Measurements from ENCODE around the gene UTY.

UTY gene

DNA sequence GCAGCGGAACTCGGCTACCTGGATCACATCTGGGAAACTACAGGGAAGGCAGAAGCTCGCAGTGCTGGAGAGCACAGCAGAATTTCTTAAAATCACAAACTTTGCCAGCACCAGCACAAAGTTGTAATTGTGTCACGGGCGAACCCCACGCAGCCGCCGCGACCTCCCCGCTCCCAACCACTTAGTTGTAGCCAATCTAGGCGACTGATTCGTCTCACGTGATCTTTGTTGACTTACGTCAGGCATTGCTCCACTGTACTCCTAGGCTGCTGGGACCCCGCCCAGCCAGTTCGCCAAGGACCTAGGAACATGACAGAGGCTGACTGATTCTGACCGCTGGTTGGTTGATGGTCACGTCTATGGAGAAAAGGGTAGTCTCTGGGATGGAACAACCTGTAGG, at the start of gene UTY:
Gene UTY (minus strand): TSS at position 206 of the 400 bp plus-strand sequence. CDS start 368 bp downstream, outside the sequence.
- DNase-seq = no peak

DNA sequence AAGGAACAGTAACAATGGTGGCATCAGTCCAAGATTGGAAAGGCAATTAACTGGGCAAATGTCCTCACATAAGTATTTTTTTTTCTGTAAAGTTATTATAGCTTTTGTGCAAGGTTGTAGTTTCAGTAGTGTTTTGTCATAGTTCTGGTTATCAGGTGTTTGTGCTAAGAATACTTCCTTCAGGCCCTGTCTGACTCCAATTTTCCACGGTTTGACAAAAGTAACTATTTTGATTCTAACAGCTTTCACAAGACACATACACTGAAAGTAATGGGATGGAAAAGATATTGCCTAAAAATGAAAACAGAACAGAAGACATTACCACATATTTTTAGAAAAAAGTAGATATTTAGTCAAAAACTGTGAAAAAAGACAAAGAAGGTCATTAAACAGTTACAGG, 40.6 kb upstream of the UTY start:
- DNase-seq = no peak

DNA sequence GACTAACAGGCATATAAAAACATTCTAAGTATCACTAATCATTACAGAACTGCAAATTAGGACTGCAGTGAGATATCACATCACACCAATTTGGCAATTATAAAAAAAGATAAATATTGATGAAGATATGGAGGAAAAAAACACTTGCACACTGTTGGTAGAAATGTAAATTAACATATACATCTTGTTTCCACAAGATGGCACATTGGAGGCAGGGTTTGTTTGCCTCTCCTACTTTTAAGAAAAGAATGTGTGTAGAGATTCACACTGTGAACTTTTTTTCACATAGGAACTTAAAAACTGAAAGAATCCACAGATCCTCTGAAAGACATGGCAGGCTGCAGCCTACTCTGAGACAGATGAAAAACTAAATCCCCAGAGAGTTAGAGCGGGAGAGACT, 21.4 kb upstream of the UTY start:
- DNase-seq = no peak

DNA sequence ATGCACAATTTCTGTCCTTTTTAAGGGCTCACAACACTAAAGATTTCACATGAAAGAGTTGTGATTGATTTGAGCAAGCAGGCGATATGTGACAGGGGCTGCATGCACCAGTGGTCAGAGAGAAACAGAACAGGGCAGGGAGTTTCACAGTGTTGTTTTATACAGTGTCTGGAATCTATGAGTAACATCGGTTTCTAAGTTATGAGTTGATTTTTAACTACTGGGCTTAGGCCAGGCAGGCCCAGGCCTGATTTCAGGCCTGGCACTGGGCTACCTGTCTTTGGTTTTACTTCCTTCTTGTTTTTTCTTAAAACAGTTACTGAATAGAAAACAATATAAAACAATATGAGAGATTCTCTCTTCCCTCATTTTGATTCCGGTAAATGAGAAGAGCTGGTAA, 13.9 kb upstream of the UTY start:
- no peak for DNase-seq

DNA sequence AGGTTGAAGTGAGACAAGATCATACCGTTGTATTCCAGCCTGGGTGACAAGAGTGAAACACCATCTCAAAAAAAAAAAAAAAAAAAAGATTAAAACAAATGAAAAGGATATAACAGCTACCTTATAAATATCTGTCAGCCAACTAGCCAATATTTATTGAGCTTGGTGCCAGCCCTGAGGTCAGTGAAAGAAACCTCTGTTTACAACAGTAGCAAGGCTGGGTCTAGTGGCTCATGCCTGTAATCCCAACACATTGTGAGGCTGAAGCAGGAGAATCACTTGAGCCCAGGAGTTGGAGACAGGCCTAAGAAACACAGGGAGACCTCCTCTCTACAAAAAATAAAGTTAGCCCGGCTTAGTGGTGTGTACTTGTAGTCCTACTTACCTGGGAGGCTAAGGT, 12.6 kb upstream of the UTY start:
- no peak for DNase-seq

DNA sequence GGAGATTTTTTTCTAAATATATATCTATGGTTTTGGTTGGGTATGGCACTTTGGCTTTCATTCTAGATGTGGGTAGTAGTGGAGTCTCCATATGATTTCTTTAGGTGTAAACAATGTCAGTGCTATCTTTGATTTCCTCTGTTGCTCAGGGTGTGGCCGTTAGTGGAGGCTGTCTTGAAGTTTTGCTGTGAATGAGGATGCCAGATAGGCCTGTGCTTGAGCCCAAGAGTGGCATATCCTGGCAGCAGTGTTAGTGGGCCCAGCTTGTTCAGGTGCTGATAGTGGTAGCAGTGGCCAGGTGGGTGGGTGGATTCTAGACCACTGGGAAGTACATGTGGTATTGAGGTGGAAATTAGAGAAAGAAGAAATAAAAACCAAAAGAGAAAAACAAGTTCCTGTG, 8.9 kb upstream of the UTY start:
- DNase-seq = no peak

DNA sequence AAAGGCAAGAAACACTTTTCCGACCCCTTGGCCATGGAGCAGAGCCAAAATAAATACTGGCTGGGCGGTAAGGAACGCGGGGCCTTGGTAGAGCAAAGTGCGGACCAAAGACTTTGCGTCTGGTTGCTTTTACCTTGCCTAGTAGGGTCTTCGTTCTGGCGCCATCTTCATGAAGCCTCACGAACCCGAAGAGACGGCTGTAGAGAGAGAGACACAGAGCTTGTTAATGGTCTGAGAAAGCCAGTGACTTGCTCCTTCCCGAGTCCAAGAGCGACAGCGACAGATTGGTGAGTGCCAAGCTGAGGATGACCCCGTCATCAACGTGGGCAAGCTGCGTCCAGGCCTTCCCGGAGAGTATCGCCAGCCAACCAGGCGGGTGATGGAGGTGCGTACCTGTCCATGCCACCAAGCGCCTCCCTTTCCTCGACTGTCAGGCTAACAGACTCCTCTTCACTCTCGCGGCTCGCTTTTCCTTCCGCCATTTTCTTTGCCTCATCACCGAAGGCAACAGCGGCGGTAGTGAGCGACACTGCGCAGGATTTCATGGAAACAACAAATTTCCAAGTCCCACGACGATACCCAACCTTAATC, 617 bp downstream of the UTY start:
- no peak for DNase-seq

DNA sequence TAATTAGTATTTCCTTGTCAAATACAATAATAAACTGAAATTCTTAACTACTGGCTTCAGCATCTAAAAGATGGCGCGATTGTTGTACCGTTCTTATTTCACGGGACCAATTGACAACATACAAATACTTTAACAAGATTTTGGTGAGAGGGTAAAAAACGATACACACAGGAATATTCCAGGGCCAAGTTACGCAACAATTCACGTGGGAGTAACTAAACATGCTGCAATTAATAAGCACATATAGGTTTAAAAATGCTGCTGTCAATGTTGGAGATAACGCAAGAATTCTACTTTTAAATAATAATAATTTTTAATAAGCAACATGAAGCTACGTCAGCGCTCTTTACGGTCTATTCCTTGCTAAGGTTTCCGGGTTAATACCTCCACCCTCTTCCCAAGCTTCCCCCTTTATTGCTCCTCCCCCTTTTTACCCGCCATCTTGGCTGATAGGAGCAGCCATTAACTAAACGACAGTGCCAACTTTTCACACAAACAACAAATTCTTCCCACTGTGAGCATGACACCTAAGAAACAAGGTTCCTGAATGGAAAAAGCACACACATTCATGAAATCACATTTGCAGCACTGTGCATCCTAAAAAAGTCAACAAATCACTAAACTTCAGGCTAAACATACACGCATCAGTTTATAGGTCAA, 1.6 kb downstream of the UTY start:
- DNase-seq = no peak

DNA sequence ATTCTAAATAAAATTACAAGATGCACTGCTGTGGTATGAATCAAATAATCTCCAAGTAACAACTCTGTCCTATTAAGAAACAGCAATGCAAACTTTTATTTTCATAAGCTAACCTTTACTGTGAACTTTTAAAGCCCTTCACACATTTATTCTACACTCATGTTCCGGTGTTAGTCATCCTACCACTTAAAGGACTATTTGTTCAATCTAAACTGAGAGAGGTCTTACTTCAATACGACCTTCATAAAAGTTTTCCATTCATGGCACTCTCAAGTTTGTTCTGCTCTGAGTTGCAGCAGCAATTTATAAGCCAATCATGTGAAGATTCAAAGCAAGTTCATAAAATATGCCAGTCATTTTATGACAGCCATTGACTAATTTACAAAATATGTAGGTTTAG, 4.8 kb downstream of the UTY start:
- DNase-seq = no peak

DNA sequence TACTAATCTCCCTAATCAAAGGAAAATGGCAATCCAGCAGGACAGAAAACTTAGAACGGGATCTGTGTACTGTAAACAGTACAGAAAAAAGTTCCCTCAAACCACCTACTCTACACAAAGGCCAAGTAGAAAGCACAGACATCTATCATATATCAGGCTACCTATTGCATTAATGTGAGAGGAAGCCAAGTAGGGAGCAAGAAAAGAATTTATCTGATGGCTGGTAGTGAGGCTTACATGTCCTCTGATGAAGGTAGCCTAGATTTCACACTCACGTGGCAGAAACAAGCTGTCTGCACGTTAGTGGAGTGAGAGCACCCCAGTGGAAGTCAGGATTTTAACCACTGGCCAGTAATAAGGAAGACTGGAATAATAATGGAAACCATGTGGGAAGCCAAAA, 28.3 kb downstream of the UTY start:
- no peak for DNase-seq

DNA sequence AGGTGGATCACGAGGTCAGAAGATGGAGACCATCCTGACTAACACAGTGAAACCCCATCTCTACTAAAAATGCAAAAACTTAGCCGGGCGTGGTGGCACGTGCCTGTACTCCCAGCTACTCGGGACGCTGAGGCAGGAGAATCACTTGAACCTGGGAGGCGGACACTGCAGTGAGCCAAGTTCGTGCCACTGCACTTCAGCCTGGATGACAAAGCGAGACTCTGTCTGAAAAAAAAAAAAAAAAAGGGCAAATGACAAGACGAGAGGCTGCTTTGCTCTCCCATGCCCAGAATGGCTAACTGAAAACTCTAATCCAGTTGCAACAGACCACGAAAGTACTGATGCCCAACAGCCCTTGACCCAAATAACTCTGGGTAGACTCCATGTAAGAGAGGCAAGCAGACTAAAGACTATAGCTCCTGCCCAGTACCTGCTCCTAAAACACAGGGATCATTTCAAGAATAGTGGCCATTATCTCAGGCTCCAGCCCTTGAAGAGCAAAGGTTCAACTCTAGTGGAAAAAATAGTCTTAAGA, 29.2 kb downstream of the UTY start:
- DNase-seq = no peak

DNA sequence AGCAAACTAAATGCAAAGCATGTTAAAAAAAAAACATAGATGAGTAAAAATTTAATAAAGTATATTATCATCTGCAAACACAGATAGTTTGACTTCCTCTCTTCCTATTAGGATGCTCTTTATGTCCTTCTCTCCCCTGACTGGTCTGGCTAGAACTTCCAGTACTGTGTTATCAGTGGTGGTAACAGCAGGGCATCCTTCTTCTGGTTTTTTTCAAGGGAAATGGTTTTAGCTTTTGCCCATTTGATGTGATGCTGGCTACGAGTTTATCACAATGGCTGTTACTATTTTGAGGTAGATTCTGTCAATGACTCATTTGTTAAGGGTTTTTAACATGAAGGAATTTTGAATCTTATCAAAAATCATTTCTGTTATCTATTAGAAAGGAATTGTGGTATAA, 34.3 kb downstream of the UTY start:
- no peak for DNase-seq

DNA sequence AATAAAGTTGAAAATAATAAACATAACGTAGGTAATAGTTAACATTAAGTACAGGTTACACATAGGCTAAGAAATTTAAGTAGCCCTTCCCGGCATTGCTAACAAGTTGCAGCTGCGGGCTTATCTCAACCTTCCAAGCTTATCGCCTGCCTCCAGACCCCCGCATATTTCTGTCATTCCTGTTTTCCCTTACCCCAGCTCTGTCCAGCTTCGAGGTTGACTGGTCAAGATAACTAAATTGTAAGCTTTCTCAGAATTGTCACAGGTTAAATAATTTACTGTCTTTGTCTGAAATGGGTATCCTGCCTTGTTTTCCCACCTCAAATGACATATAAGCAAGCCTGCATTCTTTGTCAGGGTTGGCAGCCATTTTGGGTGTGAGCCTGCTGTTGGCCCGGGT, 36.7 kb downstream of the UTY start:
- no peak for DNase-seq

DNA sequence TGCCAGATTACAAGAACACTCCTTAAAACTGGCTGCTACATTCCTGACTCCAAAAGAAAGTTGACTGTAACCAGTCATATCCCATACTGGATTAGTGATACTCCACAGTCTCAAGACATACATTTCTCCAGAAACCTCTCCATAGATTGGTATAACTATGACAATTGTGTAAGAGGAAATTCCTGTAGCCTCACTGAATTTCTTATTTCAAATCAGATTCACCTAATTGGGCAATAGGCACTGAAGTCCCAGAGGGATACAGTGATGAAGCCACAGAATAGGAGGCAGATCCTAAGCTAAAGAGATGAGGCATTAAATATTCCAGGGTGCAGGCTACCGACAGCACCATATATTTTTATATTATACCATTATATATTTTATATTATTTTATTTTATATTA, 39.0 kb downstream of the UTY start:
- DNase-seq = no peak

DNA sequence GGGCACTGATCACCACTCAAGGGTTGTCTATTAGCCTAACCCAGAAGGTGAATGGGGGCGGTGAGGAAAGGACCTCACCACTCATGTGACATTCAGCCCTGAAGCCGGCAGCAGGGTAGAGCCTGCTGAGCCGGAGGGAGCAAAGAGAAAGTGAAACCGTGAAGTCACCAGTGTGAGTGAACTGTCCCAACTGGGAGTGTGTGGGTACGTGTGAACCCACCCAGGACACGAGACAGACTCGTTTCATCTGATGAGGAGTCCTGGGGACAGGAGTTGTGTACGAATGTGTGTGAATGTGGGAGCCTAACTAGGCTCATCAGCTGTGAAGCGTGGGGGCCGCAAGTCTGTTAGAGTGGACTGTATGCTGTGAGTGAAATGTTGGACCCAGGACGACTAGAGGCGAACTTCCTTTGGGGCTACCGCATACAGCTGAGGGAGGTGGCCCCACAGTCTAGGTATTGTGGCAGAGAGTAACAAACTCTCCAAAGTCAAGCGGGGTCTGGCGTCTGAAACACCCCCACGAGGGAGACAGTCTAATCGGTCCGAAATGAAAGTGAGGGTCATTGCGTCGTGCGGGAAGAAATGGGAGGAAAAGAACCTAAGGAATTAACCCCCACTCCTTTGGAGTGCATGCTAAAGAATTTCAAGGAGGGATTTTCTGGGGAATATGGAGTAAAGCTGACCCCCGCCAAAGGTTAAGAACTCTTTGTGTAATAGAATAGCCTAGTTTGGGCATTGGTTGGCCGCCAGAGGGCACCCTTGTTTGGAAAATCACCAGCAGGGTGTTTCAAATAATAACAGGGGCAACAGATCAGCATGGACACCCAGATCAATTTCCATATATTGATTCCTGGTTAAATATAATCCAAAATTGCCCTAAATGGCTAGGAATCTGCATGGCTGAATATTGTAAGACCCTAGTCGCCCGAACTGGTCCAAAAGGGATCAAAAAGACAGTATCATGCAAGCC, 43.6 kb downstream of the UTY start:
- DNase-seq = no peak

DNA sequence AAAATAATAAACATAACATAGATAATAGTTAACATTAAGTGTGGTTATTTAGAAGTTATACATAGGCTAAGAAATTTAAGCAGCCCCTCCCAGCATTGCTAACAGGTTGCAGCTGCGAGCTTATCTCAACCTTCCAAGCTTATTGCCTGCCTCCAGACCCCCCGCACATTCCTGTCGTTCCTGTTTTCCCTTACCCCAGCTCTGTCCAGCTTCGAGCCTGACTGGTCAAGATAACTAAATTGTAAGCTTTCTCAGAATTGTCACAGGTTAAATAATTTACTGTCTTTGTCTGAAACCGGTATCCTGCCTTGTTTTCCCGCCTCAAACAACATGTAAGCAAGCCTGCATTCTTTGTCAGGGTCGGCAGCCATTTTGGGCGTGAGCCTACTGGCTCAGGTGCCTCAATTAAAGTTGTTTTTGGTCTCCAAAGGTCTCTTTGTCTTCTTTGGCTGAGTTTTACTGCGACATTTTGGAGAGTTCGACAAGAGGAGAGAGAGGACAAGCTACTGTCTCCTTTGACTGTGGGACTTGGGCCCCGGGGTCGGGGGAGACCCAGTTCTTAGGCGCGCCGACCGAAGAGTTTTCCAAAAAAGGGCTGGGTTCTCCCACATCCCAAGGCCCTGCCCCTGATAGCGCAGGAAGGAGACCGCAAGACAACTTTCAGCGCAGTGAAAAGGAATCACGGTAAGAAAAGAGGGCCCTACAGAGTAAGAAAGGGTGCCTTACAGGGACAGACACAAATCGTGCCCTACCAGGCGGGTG, 44.4 kb downstream of the UTY start:
- no peak for DNase-seq

DNA sequence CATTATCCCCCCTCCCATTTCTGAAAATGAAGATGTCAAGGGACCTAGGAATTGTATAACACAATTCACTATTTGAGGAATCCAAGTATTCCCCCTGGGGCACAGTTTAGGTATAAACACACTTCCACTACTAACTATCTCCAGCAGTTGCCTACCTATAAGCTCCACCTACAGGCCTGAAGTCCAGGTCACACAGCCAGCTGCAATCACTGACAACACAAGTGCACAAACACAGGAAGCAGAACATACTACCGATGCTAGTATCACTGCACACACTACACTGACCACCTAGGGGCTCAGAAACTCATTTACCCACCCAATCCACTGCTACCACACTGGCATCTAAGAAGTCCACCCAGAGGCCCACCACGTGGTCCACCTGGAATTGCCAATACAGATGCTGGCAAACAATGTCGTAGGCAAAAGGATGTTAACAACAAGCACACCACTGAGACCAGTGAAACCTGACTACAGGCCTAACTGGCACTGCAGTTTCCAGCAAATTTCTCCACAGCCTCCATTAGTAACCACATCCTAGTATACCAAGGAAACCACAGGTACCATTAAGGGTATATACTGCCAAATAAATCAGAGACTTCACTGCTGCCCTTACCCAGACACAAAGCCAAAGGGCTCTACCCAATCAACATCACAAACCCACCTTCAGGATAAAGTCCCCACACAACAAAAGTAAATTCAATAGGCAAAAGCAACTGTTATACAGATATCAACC, 47.4 kb downstream of the UTY start:
- DNase-seq = no peak

DNA sequence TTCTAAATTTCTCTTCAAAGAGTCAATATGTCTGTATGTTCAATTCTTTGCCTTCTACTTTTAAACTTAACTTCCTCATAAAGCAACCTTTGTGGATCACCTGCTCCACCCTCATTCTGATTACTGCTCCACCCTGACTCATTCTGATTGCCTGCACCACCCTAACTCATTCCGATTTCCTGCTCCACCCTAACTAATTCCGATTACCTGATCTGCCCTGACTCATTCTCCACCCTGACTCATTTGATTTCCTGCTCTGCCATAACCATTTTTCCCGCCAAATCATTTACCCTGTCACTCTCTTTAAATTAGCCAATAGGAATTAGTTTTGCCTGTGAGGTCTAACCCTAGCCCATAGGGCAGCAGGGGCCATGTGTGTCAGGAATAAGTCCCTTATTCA, 50.3 kb downstream of the UTY start:
- no peak for DNase-seq

DNA sequence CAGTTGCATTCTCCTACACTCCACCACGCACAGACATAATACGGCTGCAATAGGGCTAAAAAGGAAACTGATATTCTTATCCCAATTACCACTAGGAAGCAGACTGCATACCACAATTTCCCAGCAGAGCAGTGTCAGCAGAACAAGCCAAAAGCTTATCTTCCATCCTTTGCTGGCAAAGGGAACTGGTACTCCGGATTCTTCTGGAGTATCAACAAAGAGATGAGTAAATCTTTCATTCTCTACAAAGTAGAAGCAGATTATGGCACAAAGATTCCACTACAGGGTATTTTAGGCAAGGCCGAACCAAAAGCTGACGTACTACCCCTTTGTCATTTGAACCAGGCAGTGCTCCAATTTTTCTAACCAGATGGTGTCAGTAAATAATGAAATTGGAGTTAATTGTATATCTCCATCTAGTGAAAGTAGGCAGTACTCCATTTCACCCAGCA, 56.5 kb downstream of the UTY start:
- no peak for DNase-seq

DNA sequence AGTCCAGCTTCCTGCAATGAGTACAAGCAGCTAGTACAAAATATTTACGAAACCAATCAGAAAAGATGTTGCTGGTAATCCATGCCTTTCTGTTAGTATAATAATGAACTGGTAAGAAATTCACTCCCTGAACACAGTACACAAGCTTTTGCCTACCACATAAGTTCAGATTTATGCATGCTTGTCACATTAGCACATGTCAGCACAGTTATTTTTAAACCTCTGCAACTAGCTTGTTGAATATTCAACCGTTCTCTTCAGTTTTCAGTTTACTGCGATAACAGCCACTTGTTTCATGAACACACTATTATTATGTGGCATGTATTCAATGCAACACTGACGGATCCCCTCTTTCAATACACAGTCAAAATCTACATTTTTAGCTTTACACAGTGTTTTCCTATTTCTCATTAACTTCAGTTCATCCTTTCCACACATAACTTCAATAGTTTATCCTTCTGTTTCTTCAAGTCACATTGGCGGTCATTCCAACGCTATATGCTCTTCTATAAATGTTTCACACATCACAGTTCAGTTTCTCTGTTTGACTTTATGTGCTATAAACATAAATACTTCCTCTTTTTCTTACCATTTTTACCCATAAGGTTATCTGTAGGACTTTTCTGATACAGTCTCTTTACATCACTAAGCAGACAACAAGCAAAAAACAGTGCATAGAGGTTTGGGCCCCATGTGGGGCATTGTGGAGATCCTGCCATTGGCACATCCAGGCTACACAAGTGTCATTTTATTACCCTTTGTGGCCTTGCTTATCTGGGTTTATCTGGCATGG, 62.8 kb downstream of the UTY start:
- no peak for DNase-seq

DNA sequence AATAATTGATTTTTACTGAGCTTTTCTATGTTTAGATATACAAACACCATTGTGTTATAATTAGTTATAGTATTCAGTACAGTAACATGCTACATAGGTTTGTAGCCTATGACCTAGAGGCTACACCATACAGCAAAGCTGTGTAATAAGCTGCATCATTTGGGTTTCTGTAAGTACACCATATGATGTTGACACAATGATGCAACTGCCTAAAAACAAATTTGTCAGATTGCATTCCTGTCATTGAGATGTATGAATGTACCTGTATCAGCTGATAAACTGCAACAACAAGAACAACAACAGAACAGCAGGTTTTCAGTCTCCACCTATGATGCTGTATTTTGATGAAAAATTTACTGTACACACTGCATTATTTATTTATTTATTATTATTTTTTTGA, 64.3 kb downstream of the UTY start:
- DNase-seq = no peak

Data from femur (tissue), 1 donor.